ENCODE measurements around the gene LHX3.

The LHX3 gene

GRCh38 chr9:136209786-136210185 lies 4.9 kb upstream of the LHX3 start:
- no peak overlapping the region for H3K27ac Mint-ChIP-seq
- H3K4me1 Mint-ChIP-seq (ENCODE audit: low read depth), result no peaks in the 10 kb centered on the region
- no peaks in the 10 kb centered on the region for H3K9me3 Mint-ChIP-seq
- peaks cover 55% of the 10 kb centered on the region for H3K36me3 Mint-ChIP-seq (ENCODE audit: low read depth)
- no peak overlapping the region for H3K4me3 Mint-ChIP-seq
- peaks cover 3% of the 10 kb centered on the region for H3K27me3 Mint-ChIP-seq

GRCh38 chr9:136209232-136209631 lies 4.3 kb upstream of the LHX3 start:
- Mint-ChIP-seq H3K36me3 (ENCODE audit: low read depth) (peaks cover 49% of the 10 kb centered on the region), H3K4me1 (ENCODE audit: low read depth) (no peaks in the 10 kb centered on the region), H3K9me3 (no peaks in the 10 kb centered on the region), H3K4me3 (no peak overlapping the region), H3K27ac (no peak overlapping the region), H3K27me3 (peaks cover 4% of the 10 kb centered on the region)

- peaks cover 44% of the 10 kb centered on the region for H3K36me3 Mint-ChIP-seq (ENCODE audit: low read depth)
- peaks cover 10% of the 10 kb centered on the region for H3K27me3 Mint-ChIP-seq
- H3K27ac Mint-ChIP-seq, result no peak overlapping the region
- no peaks in the 10 kb centered on the region for H3K9me3 Mint-ChIP-seq
- no peaks in the 10 kb centered on the region for H3K4me1 Mint-ChIP-seq (ENCODE audit: low read depth)
- no peak overlapping the region for H3K4me3 Mint-ChIP-seq
These were observed 3.7 kb upstream of the LHX3 start for GRCh38 chr9:136208675-136209074.

GRCh38 chr9:136207616-136208015 lies 2.7 kb upstream of the LHX3 start:
- Mint-ChIP-seq H3K36me3 (ENCODE audit: low read depth) (peaks cover 34% of the 10 kb centered on the region), H3K27me3 (peaks cover 15% of the 10 kb centered on the region), H3K9me3 (no peaks in the 10 kb centered on the region), H3K4me3 (no peak overlapping the region), H3K27ac (no peak overlapping the region), H3K4me1 (ENCODE audit: low read depth) (no peaks in the 10 kb centered on the region)

- no peaks in the 10 kb centered on the region for H3K4me1 Mint-ChIP-seq (ENCODE audit: low read depth)
- no peak overlapping the region for H3K4me3 Mint-ChIP-seq
- no peaks in the 10 kb centered on the region for H3K9me3 Mint-ChIP-seq
- no peak overlapping the region for H3K27ac Mint-ChIP-seq
- H3K27me3 Mint-ChIP-seq, result peaks cover 15% of the 10 kb centered on the region
- H3K36me3 Mint-ChIP-seq (ENCODE audit: low read depth), result peaks cover 29% of the 10 kb centered on the region
These were observed 1.8 kb upstream of the LHX3 start for GRCh38 chr9:136206602-136207275.

- no peaks in the 10 kb centered on the region for H3K4me1 Mint-ChIP-seq (ENCODE audit: low read depth)
- H3K36me3 Mint-ChIP-seq (ENCODE audit: low read depth), result peaks cover 29% of the 10 kb centered on the region
- H3K9me3 Mint-ChIP-seq, result no peaks in the 10 kb centered on the region
- H3K27me3 Mint-ChIP-seq, result peaks cover 22% of the 10 kb centered on the region
- no peak overlapping the region for H3K27ac Mint-ChIP-seq
- H3K4me3 Mint-ChIP-seq, result no peak overlapping the region
These were observed 722 bp upstream of the LHX3 start for GRCh38 chr9:136205707-136205992.

- H3K27ac Mint-ChIP-seq, result no peak overlapping the region
- peaks cover 27% of the 10 kb centered on the region for H3K36me3 Mint-ChIP-seq (ENCODE audit: low read depth)
- peaks cover 32% of the 10 kb centered on the region for H3K27me3 Mint-ChIP-seq
- H3K4me3 Mint-ChIP-seq, result no peak overlapping the region
- H3K9me3 Mint-ChIP-seq, result no peaks in the 10 kb centered on the region
- H3K4me1 Mint-ChIP-seq (ENCODE audit: low read depth), result no peaks in the 10 kb centered on the region
These were observed 653 bp downstream of the LHX3 start for GRCh38 chr9:136204145-136204805.

GRCh38 chr9:136203408-136204144 lies 1.4 kb downstream of the LHX3 start:
- Mint-ChIP-seq H3K9me3 (no peaks in the 10 kb centered on the region), H3K4me3 (no peak overlapping the region), H3K4me1 (ENCODE audit: low read depth) (no peaks in the 10 kb centered on the region), H3K27ac (no peak overlapping the region), H3K27me3 (peaks cover 33% of the 10 kb centered on the region), H3K36me3 (ENCODE audit: low read depth) (peaks cover 22% of the 10 kb centered on the region)

- peaks cover 17% of the 10 kb centered on the region for H3K36me3 Mint-ChIP-seq (ENCODE audit: low read depth)
- no peaks in the 10 kb centered on the region for H3K9me3 Mint-ChIP-seq
- H3K27ac Mint-ChIP-seq, result no peak overlapping the region
- peaks cover 37% of the 10 kb centered on the region for H3K27me3 Mint-ChIP-seq
- H3K4me1 Mint-ChIP-seq (ENCODE audit: low read depth), result peaks cover 2% of the 10 kb centered on the region
- no peak overlapping the region for H3K4me3 Mint-ChIP-seq
These were observed 2.2 kb downstream of the LHX3 start for GRCh38 chr9:136202454-136203407.

GRCh38 chr9:136201609-136202453 lies 3.1 kb downstream of the LHX3 start:
- Mint-ChIP-seq H3K27me3 (peaks cover 41% of the 10 kb centered on the region), H3K4me3 (no peak overlapping the region), H3K36me3 (ENCODE audit: low read depth) (peaks cover 10% of the 10 kb centered on the region), H3K4me1 (ENCODE audit: low read depth) (peaks cover 5% of the 10 kb centered on the region), H3K9me3 (no peaks in the 10 kb centered on the region), H3K27ac (no peak overlapping the region)

- peaks cover 47% of the 10 kb centered on the region for H3K27me3 Mint-ChIP-seq
- H3K4me3 Mint-ChIP-seq, result no peak overlapping the region
- no peaks in the 10 kb centered on the region for H3K9me3 Mint-ChIP-seq
- peaks cover 3% of the 10 kb centered on the region for H3K36me3 Mint-ChIP-seq (ENCODE audit: low read depth)
- H3K4me1 Mint-ChIP-seq (ENCODE audit: low read depth), result peaks cover 11% of the 10 kb centered on the region
- H3K27ac Mint-ChIP-seq, result no peak overlapping the region
These were observed 3.8 kb downstream of the LHX3 start for GRCh38 chr9:136201174-136201573.

GRCh38 chr9:136200424-136200823 lies 4.5 kb downstream of the LHX3 start:
- peaks cover 50% of the 10 kb centered on the region for H3K27me3 Mint-ChIP-seq
- no peak overlapping the region for H3K4me3 Mint-ChIP-seq
- H3K36me3 Mint-ChIP-seq (ENCODE audit: low read depth), result no peaks in the 10 kb centered on the region
- H3K27ac Mint-ChIP-seq, result no peak overlapping the region
- no peaks in the 10 kb centered on the region for H3K9me3 Mint-ChIP-seq
- peaks cover 14% of the 10 kb centered on the region for H3K4me1 Mint-ChIP-seq (ENCODE audit: low read depth)

GRCh38 chr9:136199391-136200288 lies 5.3 kb downstream of the LHX3 start:
- Mint-ChIP-seq H3K4me1 (ENCODE audit: low read depth) (peaks cover 14% of the 10 kb centered on the region), H3K27me3 (peaks cover 53% of the 10 kb centered on the region), H3K36me3 (ENCODE audit: low read depth) (no peaks in the 10 kb centered on the region), H3K4me3 (no peak overlapping the region), H3K9me3 (no peaks in the 10 kb centered on the region), H3K27ac (no peak overlapping the region)

Measured in stimulated activated naive CD8-positive, alpha-beta T cell treated with anti-CD3 and anti-CD28 coated beads, Interleukin-15, Interleukin-2, amounts not matched to agents 100 ng/mL and 50 ng/mL, for 24 hours (primary cell).